ENCODE data around the gene TXNL1.
"Not testable (repeated sequence)": the region's sequence is repeated elsewhere in the genome, so short reads cannot be mapped to it uniquely, and the experiment has no call there.

TXNL1 gene

GRCh38 chr18:56643381-56643780 lies 5.0 kb upstream of the TXNL1 start:
- DNase-seq = no peak

- no peak for DNase-seq
These were observed 3.4 kb upstream of the TXNL1 start for GRCh38 chr18:56641714-56642337.

- DNase-seq = no peak
These were observed 1.2 kb upstream of the TXNL1 start for GRCh38 chr18:56639571-56639970.

GRCh38 chr18:56639104-56639381 lies 651 bp upstream of the TXNL1 start:
- DNase-seq = no peak

GRCh38 chr18:56637711-56638231 lies 621 bp downstream of the TXNL1 start:
- peak; percentile 24 for DNase-seq

GRCh38 chr18:56637176-56637575 lies 1.2 kb downstream of the TXNL1 start:
- DNase-seq = no peak

- DNase-seq = no peak
These were observed 3.4 kb downstream of the TXNL1 start for GRCh38 chr18:56635007-56635406.

GRCh38 chr18:56632070-56633022 lies 6.0 kb downstream of the TXNL1 start:
- DNase-seq = no peak

GRCh38 chr18:56627991-56628390 lies 10.4 kb downstream of the TXNL1 start:
- DNase-seq = no peak

GRCh38 chr18:56615738-56616520 lies 22.5 kb downstream of the TXNL1 start:
- no peak for DNase-seq

GRCh38 chr18:56606618-56607017 lies 31.8 kb downstream of the TXNL1 start:
- no peak for DNase-seq

GRCh38 chr18:56598422-56598821 lies 40.0 kb downstream of the TXNL1 start:
- DNase-seq = no peak

GRCh38 chr18:56593906-56594305 lies 44.5 kb downstream of the TXNL1 start:
- no peak for DNase-seq

- no peak for DNase-seq
These were observed 58.4 kb downstream of the TXNL1 start for GRCh38 chr18:56580026-56580425.

GRCh38 chr18:56579451-56579850 lies 58.9 kb downstream of the TXNL1 start:
- no peak for DNase-seq

- DNase-seq = no peak
These were observed 61.4 kb downstream of the TXNL1 start for GRCh38 chr18:56576826-56577573.

GRCh38 chr18:56575819-56576663 lies 62.4 kb downstream of the TXNL1 start:
- DNase-seq = no peak

- no peak for DNase-seq
These were observed 63.5 kb downstream of the TXNL1 start for GRCh38 chr18:56574861-56575260.

- not testable (repeated sequence) for DNase-seq
These were observed 66.1 kb downstream of the TXNL1 start for GRCh38 chr18:56572267-56572666.

- no peak for DNase-seq
These were observed 67.4 kb downstream of the TXNL1 start for GRCh38 chr18:56570978-56571377.

- DNase-seq = no peak
These were observed 69.0 kb downstream of the TXNL1 start for GRCh38 chr18:56569416-56569815.

GRCh38 chr18:56568986-56569385 lies 69.4 kb downstream of the TXNL1 start:
- DNase-seq = no peak

All from activated CD4-positive, alpha-beta T cell treated with anti-CD3 and anti-CD28 coated beads for 48 hours (primary cell).